NCI-H128 (cell line): ENCODE measurements around the gene SPIRE1.
"Not testable (repeated sequence)": the region's sequence is repeated elsewhere in the genome, so short reads cannot be mapped to it uniquely, and the experiment has no call there.

Experiments
- DNase-seq: peaks from one replicate; lab custom pipeline; 2025; ENCODE audit not compliant: unreplicated experiment; lab: John Stamatoyannopoulos, UW

The SPIRE1 gene

DNA sequence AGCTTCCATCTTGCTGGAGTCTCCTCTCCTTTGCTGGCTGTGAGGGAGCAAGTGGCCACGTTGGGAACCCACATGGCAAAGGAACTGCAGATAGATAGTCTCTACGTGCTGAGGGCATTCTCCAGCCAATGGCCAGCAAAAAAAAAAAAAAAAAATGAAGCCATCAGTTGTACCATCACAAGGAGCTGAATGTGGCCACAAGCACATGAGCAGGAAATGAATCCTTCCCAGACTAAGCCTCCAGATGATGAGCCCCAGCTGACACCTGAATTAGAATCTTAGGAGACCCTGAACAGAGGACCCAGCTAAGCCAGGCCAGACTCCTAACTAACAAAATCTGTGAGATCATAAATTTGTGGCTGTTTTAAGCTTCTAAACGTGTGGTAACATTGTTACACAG lies 57.9 kb downstream of the SPIRE1 start:
- DNase-seq = no peak

DNA sequence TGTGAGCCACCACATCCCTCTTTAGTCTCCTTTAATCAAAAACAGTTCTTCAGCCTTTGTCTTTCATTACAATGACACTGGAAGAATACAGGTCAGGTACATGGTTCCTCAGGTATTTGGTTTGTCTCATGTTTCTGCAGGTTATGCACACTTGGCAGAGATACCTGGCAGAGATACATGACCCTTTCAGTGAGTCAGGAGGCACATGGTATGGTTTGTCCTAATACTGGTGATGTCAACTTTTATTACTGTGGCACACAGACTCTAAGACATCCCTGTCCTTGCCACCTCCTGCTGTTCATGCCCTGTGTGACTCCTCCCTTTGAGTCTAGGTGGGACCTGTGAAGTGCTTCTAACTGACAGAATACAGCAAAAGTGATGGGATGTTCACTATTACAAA lies 58.4 kb downstream of the SPIRE1 start:
- no peak for DNase-seq

GRCh38 chr18:12598181-12598930 lies 59.6 kb downstream of the SPIRE1 start:
- DNase-seq = no peak

GRCh38 chr18:12597760-12598159 lies 60.1 kb downstream of the SPIRE1 start:
- no peak for DNase-seq

GRCh38 chr18:12595571-12596255 lies 62.2 kb downstream of the SPIRE1 start:
- no peak for DNase-seq

GRCh38 chr18:12593866-12594265 lies 64.0 kb downstream of the SPIRE1 start:
- no peak for DNase-seq

DNA sequence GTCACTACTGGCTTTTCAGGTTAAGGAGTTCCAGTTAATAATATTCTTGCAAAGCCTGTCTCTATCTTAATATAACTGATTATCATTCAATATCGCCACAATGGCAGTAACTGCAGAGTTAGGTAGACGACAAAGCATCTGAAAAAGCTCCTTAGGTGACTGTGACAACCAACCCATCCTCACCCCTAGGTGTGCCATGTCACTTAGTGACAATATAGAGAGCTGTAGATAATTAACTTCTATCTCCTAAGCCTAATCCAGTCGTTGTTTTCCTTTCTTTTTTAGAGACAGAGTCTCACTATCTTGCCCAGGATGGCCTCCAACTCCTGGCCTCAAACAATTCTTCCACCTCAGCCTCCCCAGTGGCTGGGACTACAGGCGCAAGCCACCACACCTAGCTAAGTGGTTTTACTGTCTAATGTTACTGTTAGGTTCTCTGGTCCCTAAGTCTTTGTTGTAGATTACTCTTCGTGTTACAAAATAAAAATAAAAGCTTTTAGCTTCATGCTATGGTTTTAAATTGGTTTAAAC lies 65.2 kb downstream of the SPIRE1 start:
- no peak for DNase-seq

- DNase-seq = no peak
Observed at GRCh38 chr18:12589448-12589847, 68.5 kb downstream of the SPIRE1 start.

DNA sequence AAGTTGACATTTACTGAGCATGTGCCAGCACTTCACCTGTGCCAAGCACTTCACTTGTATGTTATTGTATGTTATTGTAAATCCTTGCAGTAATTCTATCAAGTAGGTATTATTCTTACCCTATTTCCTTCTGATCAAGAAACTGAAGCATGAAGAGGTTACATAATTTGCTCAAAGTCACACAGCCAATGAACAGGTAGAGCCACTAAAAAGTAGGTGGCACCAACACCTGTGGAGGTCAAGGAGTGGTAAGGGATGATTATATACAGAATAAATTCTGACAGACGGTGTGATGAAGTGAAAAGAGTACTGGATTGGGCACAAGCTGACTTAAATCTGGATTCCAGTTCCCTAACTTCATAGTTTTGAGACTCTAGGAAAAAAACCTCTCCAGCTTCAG lies 71.0 kb downstream of the SPIRE1 start:
- no peak for DNase-seq

- DNase-seq = no peak
Observed at GRCh38 chr18:12585218-12585617, 72.7 kb downstream of the SPIRE1 start.

DNA sequence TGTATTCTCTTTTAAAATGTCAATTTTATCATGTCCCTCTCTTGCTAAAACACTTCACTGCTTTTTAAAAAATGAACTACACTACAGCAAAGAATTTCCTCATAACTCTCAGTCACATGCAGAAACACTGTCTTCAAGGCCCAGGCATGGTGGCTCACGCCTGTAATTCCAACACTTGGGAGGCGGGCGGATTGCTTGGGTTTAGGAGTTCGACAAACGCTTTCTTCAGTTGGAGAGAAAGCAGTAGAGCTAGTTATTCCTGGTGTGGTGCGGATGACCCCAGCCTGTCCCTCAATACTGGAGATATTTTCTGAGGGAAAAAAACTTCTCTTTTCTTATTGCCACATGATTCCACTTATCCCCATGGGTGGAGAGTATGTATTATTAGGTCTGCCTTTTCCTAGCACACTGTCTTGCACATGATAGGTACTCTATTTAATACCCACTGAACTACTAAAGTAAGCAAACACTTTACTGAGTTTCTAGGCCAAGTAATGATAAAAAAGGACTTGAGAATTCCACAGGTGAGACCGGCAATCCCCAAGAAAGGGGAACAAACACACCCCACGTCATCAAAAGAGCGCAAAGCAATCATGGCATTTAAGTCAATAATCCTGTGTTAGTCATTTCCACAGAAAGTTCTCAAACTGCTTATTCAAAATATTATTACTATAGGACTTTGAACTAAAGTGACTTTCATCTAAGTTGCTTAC lies 77.1 kb downstream of the SPIRE1 start:
- DNase-seq = no peak

DNA sequence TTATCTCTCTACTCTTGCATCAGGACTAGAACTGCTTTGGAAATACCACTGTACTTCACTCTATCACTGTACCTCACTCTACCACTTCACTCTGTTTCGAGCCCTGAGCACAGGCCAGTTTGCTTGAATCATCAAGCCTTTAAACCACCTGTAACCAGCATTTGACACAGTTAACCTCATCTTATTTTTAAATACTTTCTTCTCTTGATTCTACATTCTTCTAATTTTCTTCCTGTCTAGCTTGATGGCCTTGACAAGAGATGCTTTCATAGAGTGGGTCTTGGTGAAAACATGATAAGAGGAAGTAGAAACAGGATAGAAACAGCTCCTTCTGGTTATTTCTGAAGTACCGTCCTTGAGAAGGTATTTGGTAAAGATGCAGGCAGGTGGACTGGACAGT lies 78.1 kb downstream of the SPIRE1 start:
- DNase-seq = no peak

DNA sequence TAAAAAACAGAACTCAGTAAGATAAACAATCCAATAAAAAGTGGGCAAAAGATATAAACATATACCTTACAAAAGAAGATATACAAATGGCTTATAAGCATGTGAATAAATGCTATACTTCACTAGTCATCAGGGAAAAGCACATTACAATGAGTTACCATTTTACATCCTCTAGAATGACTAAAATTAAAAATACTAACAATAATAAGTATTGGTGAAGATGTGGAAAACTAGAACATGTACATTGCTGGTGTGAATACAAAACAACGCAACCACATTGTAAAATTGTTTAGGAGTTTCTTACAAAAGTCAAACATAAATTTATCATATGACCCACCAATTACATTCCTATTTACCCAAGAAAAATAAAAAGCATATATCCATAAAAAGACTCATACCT lies 80.1 kb downstream of the SPIRE1 start:
- no peak for DNase-seq

DNA sequence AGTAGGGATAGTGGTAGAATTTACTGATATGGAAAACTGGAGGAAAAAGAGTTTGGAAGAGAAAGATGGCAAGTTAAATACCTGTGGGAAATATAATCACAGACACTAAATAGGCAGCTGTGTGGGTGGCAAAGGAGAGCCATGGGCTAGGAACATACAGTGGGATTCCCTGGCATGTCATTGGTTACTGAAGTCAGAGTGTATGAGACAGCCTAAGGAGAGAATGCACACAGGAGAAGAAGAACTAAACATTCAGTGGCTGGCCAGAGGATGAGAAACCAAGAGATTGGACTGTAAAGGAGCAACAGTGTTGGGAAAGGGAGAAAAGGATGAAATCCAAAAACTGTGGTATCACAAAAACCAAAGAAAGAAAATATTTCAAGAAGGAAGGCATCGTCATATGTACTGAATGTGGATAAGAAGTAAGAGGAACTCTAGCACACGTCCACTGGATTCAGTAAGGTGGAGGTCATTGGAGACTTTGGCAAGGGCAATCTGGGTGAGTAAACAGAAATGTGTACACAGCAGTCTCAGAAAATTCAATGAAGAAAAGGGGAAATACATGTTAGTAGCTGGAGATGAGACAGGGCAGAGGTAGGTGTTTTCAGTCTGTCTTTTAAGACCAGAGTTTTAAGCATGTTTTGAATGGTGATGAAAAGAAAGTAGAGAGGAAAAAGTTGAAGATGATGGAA lies 83.3 kb downstream of the SPIRE1 start:
- no peak for DNase-seq

DNA sequence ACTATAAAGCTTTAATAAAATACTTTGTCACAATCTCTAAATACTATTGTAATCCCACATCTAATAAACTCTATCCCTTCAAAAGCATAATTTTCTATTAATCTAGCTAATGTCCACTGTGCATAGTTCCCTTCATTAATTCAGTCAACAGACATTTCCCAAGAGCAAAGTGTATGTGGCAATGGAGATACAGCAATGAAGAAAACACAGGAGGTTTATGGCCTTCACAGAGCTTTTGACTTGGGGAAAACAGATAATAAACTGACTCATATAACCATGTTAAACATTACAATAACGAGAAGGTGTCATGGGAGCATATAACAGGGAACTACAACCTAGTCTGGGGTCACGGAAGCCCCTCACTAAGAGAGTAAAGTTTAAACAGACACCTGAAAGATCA lies 86.3 kb downstream of the SPIRE1 start:
- no peak for DNase-seq

DNA sequence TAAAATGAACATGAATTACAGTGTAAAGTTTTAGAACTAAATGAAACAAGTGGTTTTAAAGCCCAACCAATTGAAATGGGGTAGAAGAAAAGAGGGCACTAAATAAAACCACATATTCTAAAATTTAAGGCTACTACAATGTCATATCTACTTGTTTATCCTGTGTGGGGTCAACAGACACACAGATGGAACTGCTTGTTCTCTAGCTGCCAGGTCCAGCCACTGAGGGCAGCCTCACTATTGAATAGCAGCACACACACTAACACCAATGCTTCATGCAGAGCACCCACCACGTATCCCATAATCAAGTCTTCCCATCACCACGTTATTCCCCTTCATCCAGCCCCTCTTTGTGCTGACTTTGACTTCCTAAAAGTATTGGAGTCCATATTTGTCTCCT lies 88.1 kb downstream of the SPIRE1 start:
- no peak for DNase-seq

DNA sequence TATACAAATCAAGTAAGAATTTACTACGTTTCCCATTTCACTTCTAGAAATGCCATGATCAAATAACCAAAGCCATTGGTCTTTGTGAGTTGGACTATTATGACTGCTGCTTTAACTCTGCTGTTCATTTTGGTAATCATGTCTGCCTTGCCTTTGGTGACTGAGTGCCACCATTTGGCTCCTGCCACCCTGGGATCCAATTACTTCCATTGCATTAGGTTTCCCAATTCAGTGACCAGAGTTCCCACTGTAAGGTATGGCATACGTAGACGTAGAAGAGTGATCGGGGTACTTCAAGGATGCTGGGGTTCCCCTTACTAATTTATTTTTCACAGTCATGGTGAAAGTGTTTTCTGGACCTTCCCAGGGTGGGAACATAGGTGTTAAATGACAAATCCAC lies 90.1 kb downstream of the SPIRE1 start:
- no peak for DNase-seq

DNA sequence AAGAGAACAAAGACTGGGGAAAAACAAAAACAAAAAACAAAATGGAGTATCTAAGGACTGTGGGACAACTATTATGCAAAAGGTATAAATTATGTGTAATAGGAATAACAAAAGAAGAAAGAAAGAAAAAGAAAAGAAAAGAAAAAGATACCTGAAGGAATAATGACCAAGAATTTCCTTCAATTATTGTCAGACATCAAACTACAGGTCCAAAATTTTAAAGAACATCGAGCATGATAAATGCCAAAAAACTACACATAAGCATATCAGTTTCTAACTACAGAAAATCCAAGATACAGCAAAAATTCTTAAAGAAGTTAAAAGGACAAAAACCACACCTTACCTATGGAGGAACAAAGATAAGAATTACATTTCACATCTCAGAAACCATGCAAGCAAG lies 93.0 kb downstream of the SPIRE1 start:
- DNase-seq = no peak

DNA sequence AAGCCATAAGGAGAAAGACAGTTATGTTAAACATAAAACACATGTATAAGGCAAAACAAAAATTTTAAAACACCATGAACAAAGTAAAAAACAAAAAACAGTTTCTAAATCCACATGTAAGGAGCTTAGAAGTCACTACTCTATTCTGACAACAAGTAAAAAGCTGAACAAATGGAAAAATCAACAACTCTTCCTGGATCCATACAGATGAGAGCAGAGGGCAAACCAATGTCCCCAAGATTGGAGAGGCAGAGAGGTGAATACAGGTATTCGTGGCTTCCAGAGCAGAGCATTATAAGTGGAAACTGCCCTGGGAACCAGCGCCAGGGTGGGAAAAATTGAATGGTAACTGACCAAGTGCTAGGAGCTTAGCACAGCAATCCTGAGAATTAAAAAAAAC lies 93.5 kb downstream of the SPIRE1 start:
- no peak for DNase-seq

GRCh38 chr18:12560600-12560999 lies 97.3 kb downstream of the SPIRE1 start:
- not testable (repeated sequence) for DNase-seq

- no peak for DNase-seq
Observed at GRCh38 chr18:12559319-12559718, 98.6 kb downstream of the SPIRE1 start.
